GM23338 (cell line): ENCODE data around the gene GJC2. TPM values are rescaled to one million over a fixed set of nuclear protein-coding genes. Genes with fewer than 3 reads are reported as not detected.

ENCODE experiments used
- ATAC-seq: fragments of 200-7000 bp; cut with Tn5 transposase; 3 replicates; pipeline ENCODE4 v1.9.1; 2020
- DNase-seq: peaks from one replicate; pipeline ENCODE4 v3.0.0-alpha.2; 2015; ENCODE audit warnings: low spot score
- H2AFZ ChIP-seq: fragments of 200-600 bp; sonication (generic); 2 replicates; pipeline ENCODE4 v1.8.0; 2016; ENCODE audit warnings: antibody characterized with exemption, mild to moderate bottlenecking, moderate library complexity
- H3F3A ChIP-seq: fragments of 200-600 bp; sonication (generic); replicated peaks from 2 replicates; pipeline ENCODE4 v1.8.0; 2017; ENCODE audit warnings: antibody characterized with exemption, mixed run types, low read depth
- H3K27ac ChIP-seq: fragments of 200-600 bp; sonication (generic); 2 replicates; pipeline ENCODE4 v1.6.1; 2016; ENCODE audit warnings: low read depth
- H3K27me3 ChIP-seq: fragments of 200-600 bp; sonication (generic); 2 replicates; pipeline ENCODE4 v1.8.0; 2016; ENCODE audit warnings: mild to moderate bottlenecking, mixed run types, moderate library complexity; ENCODE audit not compliant: insufficient read depth
- H3K36me3 ChIP-seq: fragments of 200-600 bp; sonication (generic); 2 replicates; pipeline ENCODE4 v1.8.0; 2016; ENCODE audit warnings: mild to moderate bottlenecking; ENCODE audit not compliant: insufficient read depth
- H3K4me1 ChIP-seq: fragments of 200-600 bp; sonication (generic); 2 replicates; pipeline ENCODE4 v1.8.0; 2016; ENCODE audit warnings: mild to moderate bottlenecking, moderate library complexity; ENCODE audit not compliant: insufficient read depth
- H3K4me2 ChIP-seq: fragments of 200-600 bp; sonication (generic); 2 replicates; pipeline ENCODE4 v1.7.1; 2017; ENCODE audit warnings: mixed run types
- H3K4me3 ChIP-seq: fragments of 200-600 bp; sonication (generic); 2 replicates; pipeline ENCODE4 v1.6.1; 2016; ENCODE audit warnings: mixed run types
- H3K79me2 ChIP-seq: fragments of 200-600 bp; sonication (generic); replicated peaks from 2 replicates; pipeline ENCODE4 v1.8.0; 2017; ENCODE audit warnings: mild to moderate bottlenecking; ENCODE audit not compliant: insufficient read depth
- H3K9me2 ChIP-seq: fragments of 200-600 bp; sonication (generic); 2 replicates; pipeline ENCODE4 v1.8.0; 2017; ENCODE audit not compliant: insufficient read depth
- H4K20me1 ChIP-seq: fragments of 200-600 bp; sonication (generic); replicated peaks from 2 replicates; pipeline ENCODE4 v1.8.0; 2017; ENCODE audit warnings: mild to moderate bottlenecking; ENCODE audit not compliant: insufficient read depth
- H3K27ac Mint-ChIP-seq: 2 replicates; pipeline ENCODE4 v1.8.0; 2020; ENCODE audit warnings: inconsistent platforms, mild to moderate bottlenecking, moderate library complexity, mixed read lengths
- H3K27me3 Mint-ChIP-seq: 3 replicates; pipeline ENCODE4 v1.8.0; 2022; ENCODE audit warnings: low read depth, mild to moderate bottlenecking, moderate library complexity, mixed read lengths, inconsistent platforms; ENCODE audit not compliant: insufficient read depth, poor library complexity
- H3K36me3 Mint-ChIP-seq: 3 replicates; pipeline ENCODE4 v1.8.0; 2021; ENCODE audit warnings: low read depth, mild to moderate bottlenecking, inconsistent platforms, moderate library complexity, mixed read lengths
- H3K4me1 Mint-ChIP-seq: 3 replicates; pipeline ENCODE4 v1.8.0; 2020; ENCODE audit warnings: mild to moderate bottlenecking, inconsistent platforms, mixed read lengths
- H3K4me3 Mint-ChIP-seq: 3 replicates; pipeline ENCODE4 v1.8.0; 2021; ENCODE audit warnings: moderate library complexity, mild to moderate bottlenecking, inconsistent platforms, mixed read lengths
- H3K9me3 Mint-ChIP-seq: 3 replicates; pipeline ENCODE4 v1.8.0; 2020; ENCODE audit warnings: moderate library complexity, mild to moderate bottlenecking, inconsistent platforms, mixed read lengths
- CREB1 ChIP-seq: fragments of 250-450 bp; sonication (Bioruptor Pico); IDR thresholded peaks from 2 replicates; pipeline ENCODE4 v1.5.0; 2020; ENCODE audit warnings: low read depth, mild to moderate bottlenecking, moderate library complexity
- ETS1 ChIP-seq: IDR thresholded peaks from 2 replicates; pipeline ENCODE4 v1.6.1; 2016; ENCODE audit warnings: antibody characterized with exemption
- EZH2 ChIP-seq: fragments of 200-600 bp; sonication (generic); IDR thresholded peaks from one replicate; pipeline ENCODE4 v1.8.0; 2017; ENCODE audit warnings: antibody characterized with exemption, mild to moderate bottlenecking, low read depth; ENCODE audit not compliant: unreplicated experiment
- EZH2phosphoT487 ChIP-seq: fragments of 200-600 bp; sonication (generic); IDR thresholded peaks from one replicate; pipeline ENCODE4 v1.8.1; 2018; ENCODE audit warnings: antibody characterized with exemption; ENCODE audit not compliant: unreplicated experiment
- JUNB ChIP-seq: IDR thresholded peaks from one replicate; pipeline ENCODE4 v1.6.1; 2016; ENCODE audit warnings: antibody characterized with exemption; ENCODE audit not compliant: unreplicated experiment
- NANOG ChIP-seq: IDR thresholded peaks from 2 replicates; pipeline ENCODE4 v1.6.1; 2016; ENCODE audit warnings: antibody characterized with exemption, borderline replicate concordance
- POLR2AphosphoS5 ChIP-seq: IDR thresholded peaks from 2 replicates; pipeline ENCODE4 v1.6.1; 2016; ENCODE audit warnings: antibody characterized with exemption, low read depth
- REST ChIP-seq: IDR thresholded peaks from one replicate; pipeline ENCODE4 v1.6.1; 2018; ENCODE audit warnings: antibody characterized with exemption; ENCODE audit not compliant: unreplicated experiment
- STAT1 ChIP-seq: IDR thresholded peaks from one replicate; pipeline ENCODE4 v1.6.1; 2016; ENCODE audit warnings: antibody characterized with exemption; ENCODE audit not compliant: unreplicated experiment
- ZNF114 ChIP-seq: fragments of 250-450 bp; sonication (Bioruptor Pico); IDR thresholded peaks from 2 replicates; pipeline ENCODE4 v1.5.0; 2020; ENCODE audit warnings: mild to moderate bottlenecking, moderate library complexity
- ZNF331 ChIP-seq: fragments of 250-450 bp; sonication (Bioruptor Pico); IDR thresholded peaks from 2 replicates; pipeline ENCODE4 v1.5.0; 2020; ENCODE audit warnings: low read depth, mild to moderate bottlenecking, moderate library complexity
- ZNF462 ChIP-seq: fragments of 250-450 bp; sonication (Bioruptor Pico); IDR thresholded peaks from 2 replicates; pipeline ENCODE4 v1.5.0; 2020; ENCODE audit warnings: mild to moderate bottlenecking, moderate library complexity
- polyA plus RNA-seq: library from polyadenylated mRNA; unstranded; fragments of >200 nt; fragmentation: Nextera tagmentation; extraction: Ambion mirVana; gene quantifications from 2 replicates; pipeline ENCODE4 v1.2.1, GENCODE V29; 2016
- total RNA-seq: library from RNA; depleted of rRNA; stranded (reverse); fragments of >200 nt; shearing (Covaris generic); gene quantifications from 2 replicates; pipeline ENCODE4 v1.2.3, GENCODE V29; 2014
- TF ChIP-seq, protein P1 (sequence below), 2 experiments: fragments of 200-600 bp in 1 of 2; sonication (generic) in 1 of 2; conservative IDR thresholded peaks; 2 replicates each; pipeline versions ENCODE4 v1.5.1 to v1.6.1; 2016 to 2017; ENCODE audit warnings: antibody characterized with exemption in 2 of 2, low read depth in 2 of 2, mild to moderate bottlenecking in 2 of 2, moderate library complexity in 1 of 2

The GJC2 gene
- total and polyA plus RNA-seq, 2 experiments from 2014 or later, result 0.15 to 1.2 TPM

- Histone ChIP-seq H3F3A (no peaks in the 10 kb centered on the region), H3K79me2 (no peaks in the 10 kb centered on the region), H4K20me1 (no peaks in the 10 kb centered on the region), H3K27ac (no peak within 1 kb of the TSS), H3K4me1 (no peaks in the 10 kb centered on the region), H3K36me3 (no peaks in the 10 kb centered on the region), H3K9me2 (no peaks in the 10 kb centered on the region), H3K4me2 (no peak within 1 kb of the TSS), H3K4me3 (no peak within 1 kb of the TSS), H2AFZ (no peak within 1 kb of the TSS), H3K27me3 (peaks cover 44% of the 10 kb centered on the region)
- H3K36me3 Mint-ChIP-seq, result no peaks in the 10 kb centered on the region
- H3K27me3 Mint-ChIP-seq, result peaks cover 16% of the 10 kb centered on the region
- H3K9me3 Mint-ChIP-seq, result no peaks in the 10 kb centered on the region
- TF ChIP-seq EZH2phosphoT487, result no peak
- no peak for TF ChIP-seq REST
- no peak for TF ChIP-seq CREB1 (CRISPR knock-in tag)
- TF ChIP-seq ZNF462 (CRISPR knock-in tag), result no peak
- no peak for TF ChIP-seq EZH2
- TF ChIP-seq NANOG, result no peak
- no peak for TF ChIP-seq ETS1
- TF ChIP-seq ZNF114, result no peak
- no peak for TF ChIP-seq STAT1
- TF ChIP-seq JUNB, result no peak
- TF ChIP-seq, protein P1, sequence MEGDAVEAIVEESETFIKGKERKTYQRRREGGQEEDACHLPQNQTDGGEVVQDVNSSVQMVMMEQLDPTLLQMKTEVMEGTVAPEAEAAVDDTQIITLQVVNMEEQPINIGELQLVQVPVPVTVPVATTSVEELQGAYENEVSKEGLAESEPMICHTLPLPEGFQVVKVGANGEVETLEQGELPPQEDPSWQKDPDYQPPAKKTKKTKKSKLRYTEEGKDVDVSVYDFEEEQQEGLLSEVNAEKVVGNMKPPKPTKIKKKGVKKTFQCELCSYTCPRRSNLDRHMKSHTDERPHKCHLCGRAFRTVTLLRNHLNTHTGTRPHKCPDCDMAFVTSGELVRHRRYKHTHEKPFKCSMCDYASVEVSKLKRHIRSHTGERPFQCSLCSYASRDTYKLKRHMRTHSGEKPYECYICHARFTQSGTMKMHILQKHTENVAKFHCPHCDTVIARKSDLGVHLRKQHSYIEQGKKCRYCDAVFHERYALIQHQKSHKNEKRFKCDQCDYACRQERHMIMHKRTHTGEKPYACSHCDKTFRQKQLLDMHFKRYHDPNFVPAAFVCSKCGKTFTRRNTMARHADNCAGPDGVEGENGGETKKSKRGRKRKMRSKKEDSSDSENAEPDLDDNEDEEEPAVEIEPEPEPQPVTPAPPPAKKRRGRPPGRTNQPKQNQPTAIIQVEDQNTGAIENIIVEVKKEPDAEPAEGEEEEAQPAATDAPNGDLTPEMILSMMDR (conservative IDR thresholded peaks at IDR 0.05; ENCODE audit: low read depth in 2 of 2), result no peak
- TF ChIP-seq ZNF331 (CRISPR knock-in tag), result no peak
- no peak for TF ChIP-seq POLR2AphosphoS5
- H3K27ac Mint-ChIP-seq, result no peak within 1 kb of the TSS
- no peak within 1 kb of the TSS for H3K4me3 Mint-ChIP-seq
- ATAC-seq (peak; percentile 2; the same call in 1 of the 3 replicates), DNase-seq (peak; percentile 35)
- H3K4me1 Mint-ChIP-seq, result peaks cover 3% of the 10 kb centered on the region; the same call in 2 of the 3 replicates
These were observed 58.4 kb downstream of the GJC2 start, which contains the start of gene OBSCN for GRCh38 chr1:228207851-228208821. Gene OBSCN, plus strand, starts transcription at chr1:228208044. Its CDS starts 3,740 bp downstream, at chr1:228211784.
